ENCODE data around the gene PPP1R13B. TPM values are rescaled to one million over a fixed set of nuclear protein-coding genes. Genes with fewer than 3 reads are reported as not detected.

Gene PPP1R13B
- total RNA-seq, 1 experiment from 2014 or later, result 3.0 TPM

- H4K20me1 ChIP-seq (ENCODE audit: insufficient read depth, low read depth, low read length), result no peaks in the 10 kb centered on the region
- DNase-seq, result no peak
- no peaks in the 10 kb centered on the region for H3K36me3 ChIP-seq (ENCODE audit: insufficient read depth, low read length)
- no peaks in the 10 kb centered on the region for H3K27me3 ChIP-seq (ENCODE audit: low read length)
- no peaks in the 10 kb centered on the region for H3K9me3 ChIP-seq (ENCODE audit: low read length)
- no peaks in the 10 kb centered on the region for H3K79me2 ChIP-seq (ENCODE audit: low read length)
- H3K4me2 ChIP-seq (ENCODE audit: low read depth, low read length, poor library complexity, severe bottlenecking), result no peak overlapping the region
- H3K4me3 ChIP-seq (ENCODE audit: low read length), result no peak overlapping the region
- no peaks in the 10 kb centered on the region for H3K9me2 ChIP-seq (replicated peaks; ENCODE audit: insufficient read depth, low read length)
- H2AFZ ChIP-seq (ENCODE audit: low read length), result no peak overlapping the region
- no peaks in the 10 kb centered on the region for H3K4me1 ChIP-seq (ENCODE audit: low read length)
- no peak overlapping the region for H3K27ac ChIP-seq (ENCODE audit: low read length)
- no peak overlapping the region for H3K9ac ChIP-seq (ENCODE audit: low read length)
Observed at GRCh38 chr14:103883263-103883523, 35.8 kb upstream of the PPP1R13B start.

GRCh38 chr14:103882503-103883262 is 35.3 kb upstream of the PPP1R13B start:
- Histone ChIP-seq H3K9me3 (ENCODE audit: low read length) (no peaks in the 10 kb centered on the region), H2AFZ (ENCODE audit: low read length) (no peak overlapping the region), H3K4me3 (ENCODE audit: low read length) (no peak overlapping the region), H3K9me2 (replicated peaks; ENCODE audit: insufficient read depth, low read length) (no peaks in the 10 kb centered on the region), H3K4me2 (ENCODE audit: low read depth, low read length, poor library complexity, severe bottlenecking) (no peak overlapping the region), H3K27ac (ENCODE audit: low read length) (no peak overlapping the region), H3K36me3 (ENCODE audit: insufficient read depth, low read length) (no peaks in the 10 kb centered on the region), H3K4me1 (ENCODE audit: low read length) (no peaks in the 10 kb centered on the region), H3K9ac (ENCODE audit: low read length) (no peak overlapping the region), H3K79me2 (ENCODE audit: low read length) (no peaks in the 10 kb centered on the region), H3K27me3 (ENCODE audit: low read length) (no peaks in the 10 kb centered on the region), H4K20me1 (ENCODE audit: insufficient read depth, low read depth, low read length) (no peaks in the 10 kb centered on the region)
- DNase-seq, result no peak

GRCh38 chr14:103881268-103882201 is 34.2 kb upstream of the PPP1R13B start:
- H2AFZ ChIP-seq (ENCODE audit: low read length), result no peak overlapping the region
- no peaks in the 10 kb centered on the region for H4K20me1 ChIP-seq (ENCODE audit: insufficient read depth, low read depth, low read length)
- DNase-seq, result no peak
- H3K4me1 ChIP-seq (ENCODE audit: low read length), result no peaks in the 10 kb centered on the region
- no peaks in the 10 kb centered on the region for H3K9me3 ChIP-seq (ENCODE audit: low read length)
- H3K27ac ChIP-seq (ENCODE audit: low read length), result no peak overlapping the region
- no peaks in the 10 kb centered on the region for H3K79me2 ChIP-seq (ENCODE audit: low read length)
- no peak overlapping the region for H3K4me2 ChIP-seq (ENCODE audit: low read depth, low read length, poor library complexity, severe bottlenecking)
- H3K9me2 ChIP-seq (replicated peaks; ENCODE audit: insufficient read depth, low read length), result no peaks in the 10 kb centered on the region
- H3K36me3 ChIP-seq (ENCODE audit: insufficient read depth, low read length), result no peaks in the 10 kb centered on the region
- H3K4me3 ChIP-seq (ENCODE audit: low read length), result no peak overlapping the region
- H3K27me3 ChIP-seq (ENCODE audit: low read length), result no peaks in the 10 kb centered on the region
- H3K9ac ChIP-seq (ENCODE audit: low read length), result no peak overlapping the region

- H3K4me1 ChIP-seq (ENCODE audit: low read length), result no peaks in the 10 kb centered on the region
- no peak overlapping the region for H3K27ac ChIP-seq (ENCODE audit: low read length)
- H3K27me3 ChIP-seq (ENCODE audit: low read length), result no peaks in the 10 kb centered on the region
- no peak overlapping the region for H2AFZ ChIP-seq (ENCODE audit: low read length)
- no peaks in the 10 kb centered on the region for H3K36me3 ChIP-seq (ENCODE audit: insufficient read depth, low read length)
- H3K9me3 ChIP-seq (ENCODE audit: low read length), result no peaks in the 10 kb centered on the region
- no peak overlapping the region for H3K4me3 ChIP-seq (ENCODE audit: low read length)
- no peaks in the 10 kb centered on the region for H3K79me2 ChIP-seq (ENCODE audit: low read length)
- H3K9ac ChIP-seq (ENCODE audit: low read length), result no peak overlapping the region
- no peaks in the 10 kb centered on the region for H4K20me1 ChIP-seq (ENCODE audit: insufficient read depth, low read depth, low read length)
- no peak overlapping the region for H3K4me2 ChIP-seq (ENCODE audit: low read depth, low read length, poor library complexity, severe bottlenecking)
- DNase-seq, result no peak
- H3K9me2 ChIP-seq (replicated peaks; ENCODE audit: insufficient read depth, low read length), result no peaks in the 10 kb centered on the region
Observed at GRCh38 chr14:103880348-103881267, 33.2 kb upstream of the PPP1R13B start.

- H3K9ac ChIP-seq (ENCODE audit: low read length), result no peak overlapping the region
- no peaks in the 10 kb centered on the region for H3K36me3 ChIP-seq (ENCODE audit: insufficient read depth, low read length)
- H4K20me1 ChIP-seq (ENCODE audit: insufficient read depth, low read depth, low read length), result no peaks in the 10 kb centered on the region
- no peak overlapping the region for H3K4me2 ChIP-seq (ENCODE audit: low read depth, low read length, poor library complexity, severe bottlenecking)
- no peaks in the 10 kb centered on the region for H3K9me3 ChIP-seq (ENCODE audit: low read length)
- no peak for DNase-seq
- H3K79me2 ChIP-seq (ENCODE audit: low read length), result no peaks in the 10 kb centered on the region
- H3K27me3 ChIP-seq (ENCODE audit: low read length), result no peaks in the 10 kb centered on the region
- H3K9me2 ChIP-seq (replicated peaks; ENCODE audit: insufficient read depth, low read length), result no peaks in the 10 kb centered on the region
- H3K4me1 ChIP-seq (ENCODE audit: low read length), result no peaks in the 10 kb centered on the region
- H3K27ac ChIP-seq (ENCODE audit: low read length), result no peak overlapping the region
- no peak overlapping the region for H2AFZ ChIP-seq (ENCODE audit: low read length)
- no peak overlapping the region for H3K4me3 ChIP-seq (ENCODE audit: low read length)
Observed at GRCh38 chr14:103879570-103880347, 32.4 kb upstream of the PPP1R13B start.

GRCh38 chr14:103879118-103879569 is 31.8 kb upstream of the PPP1R13B start:
- H2AFZ ChIP-seq (ENCODE audit: low read length), result no peak overlapping the region
- no peaks in the 10 kb centered on the region for H3K9me2 ChIP-seq (replicated peaks; ENCODE audit: insufficient read depth, low read length)
- H3K4me1 ChIP-seq (ENCODE audit: low read length), result no peaks in the 10 kb centered on the region
- H3K9ac ChIP-seq (ENCODE audit: low read length), result no peak overlapping the region
- no peaks in the 10 kb centered on the region for H4K20me1 ChIP-seq (ENCODE audit: insufficient read depth, low read depth, low read length)
- H3K27ac ChIP-seq (ENCODE audit: low read length), result no peak overlapping the region
- DNase-seq, result no peak
- H3K9me3 ChIP-seq (ENCODE audit: low read length), result no peaks in the 10 kb centered on the region
- H3K79me2 ChIP-seq (ENCODE audit: low read length), result no peaks in the 10 kb centered on the region
- no peak overlapping the region for H3K4me2 ChIP-seq (ENCODE audit: low read depth, low read length, poor library complexity, severe bottlenecking)
- H3K36me3 ChIP-seq (ENCODE audit: insufficient read depth, low read length), result no peaks in the 10 kb centered on the region
- no peaks in the 10 kb centered on the region for H3K27me3 ChIP-seq (ENCODE audit: low read length)
- no peak overlapping the region for H3K4me3 ChIP-seq (ENCODE audit: low read length)

GRCh38 chr14:103878180-103878579 is 30.8 kb upstream of the PPP1R13B start:
- H3K27ac ChIP-seq (ENCODE audit: low read length), result no peak overlapping the region
- H3K27me3 ChIP-seq (ENCODE audit: low read length), result no peaks in the 10 kb centered on the region
- no peak overlapping the region for H3K4me2 ChIP-seq (ENCODE audit: low read depth, low read length, poor library complexity, severe bottlenecking)
- no peak overlapping the region for H3K4me3 ChIP-seq (ENCODE audit: low read length)
- H3K36me3 ChIP-seq (ENCODE audit: insufficient read depth, low read length), result no peaks in the 10 kb centered on the region
- no peak for DNase-seq
- H3K9ac ChIP-seq (ENCODE audit: low read length), result no peak overlapping the region
- no peaks in the 10 kb centered on the region for H3K9me3 ChIP-seq (ENCODE audit: low read length)
- no peaks in the 10 kb centered on the region for H4K20me1 ChIP-seq (ENCODE audit: insufficient read depth, low read depth, low read length)
- no peaks in the 10 kb centered on the region for H3K4me1 ChIP-seq (ENCODE audit: low read length)
- no peaks in the 10 kb centered on the region for H3K79me2 ChIP-seq (ENCODE audit: low read length)
- no peaks in the 10 kb centered on the region for H3K9me2 ChIP-seq (replicated peaks; ENCODE audit: insufficient read depth, low read length)
- H2AFZ ChIP-seq (ENCODE audit: low read length), result no peak overlapping the region
